Neural progenitor cell (in vitro differentiated cells): Measurements from ENCODE around the gene BCL2L11. TPM values are rescaled to one million over a fixed set of nuclear protein-coding genes. Genes with fewer than 3 reads are reported as not detected.

Experiments used
- DNase-seq: peaks from one replicate; pipeline ENCODE4 v3.0.0-alpha.2; 2016; ENCODE audit warnings: low spot score
- H2AFZ ChIP-seq: fragments of 200-600 bp; sonication (generic); replicated peaks from 2 replicates; pipeline ENCODE4 v1.6.1; 2016; ENCODE audit warnings: antibody characterized with exemption
- H3F3A ChIP-seq: fragments of 200-600 bp; sonication (generic); 2 replicates; pipeline ENCODE4 v1.6.1; 2016; ENCODE audit warnings: antibody characterized with exemption, low read depth
- H3K27ac ChIP-seq: fragments of 200-600 bp; sonication (generic); 2 replicates; pipeline ENCODE4 v1.5.1; 2016; ENCODE audit warnings: mild to moderate bottlenecking
- H3K27me3 ChIP-seq: fragments of 200-600 bp; sonication (generic); 2 replicates; pipeline ENCODE4 v1.6.1; 2016; ENCODE audit warnings: mild to moderate bottlenecking, moderate library complexity
- H3K36me3 ChIP-seq: fragments of 200-600 bp; sonication (generic); 2 replicates; pipeline ENCODE4 v1.5.1; 2016
- H3K4me1 ChIP-seq: fragments of 200-600 bp; sonication (generic); 2 replicates; pipeline ENCODE4 v1.6.1; 2016; ENCODE audit warnings: mixed run types
- H3K4me2 ChIP-seq: fragments of 200-600 bp; sonication (generic); 2 replicates; pipeline ENCODE4 v1.6.1; 2016
- H3K4me3 ChIP-seq: fragments of 200-600 bp; sonication (generic); 2 replicates; pipeline ENCODE4 v1.5.1; 2016
- H3K79me2 ChIP-seq: fragments of 200-600 bp; sonication (generic); 2 replicates; pipeline ENCODE4 v1.6.1; 2016; ENCODE audit warnings: low read depth
- H3K9ac ChIP-seq: fragments of 200-600 bp; sonication (generic); 2 replicates; pipeline ENCODE4 v1.6.1; 2016
- H3K9me3 ChIP-seq: fragments of 200-600 bp; sonication (generic); 2 replicates; pipeline ENCODE4 v1.5.1; 2016; ENCODE audit warnings: low read depth
- H4K20me1 ChIP-seq: fragments of 200-600 bp; sonication (generic); 2 replicates; pipeline ENCODE4 v1.6.1; 2016; ENCODE audit warnings: low read depth
- H3K27ac Mint-ChIP-seq: 3 replicates; pipeline ENCODE4 v1.8.0; 2021; ENCODE audit warnings: mixed read lengths
- H3K27me3 Mint-ChIP-seq: 2 replicates; pipeline ENCODE4 v1.8.0; 2022; ENCODE audit warnings: low read depth, mild to moderate bottlenecking, inconsistent platforms, moderate library complexity, mixed read lengths; ENCODE audit not compliant: insufficient read depth
- H3K36me3 Mint-ChIP-seq: 3 replicates; pipeline ENCODE4 v1.8.0; 2021; ENCODE audit warnings: mixed read lengths
- H3K4me1 Mint-ChIP-seq: 3 replicates; pipeline ENCODE4 v1.8.0; 2021; ENCODE audit warnings: mixed read lengths
- H3K4me3 Mint-ChIP-seq: 3 replicates; pipeline ENCODE4 v1.8.0; 2021; ENCODE audit warnings: mild to moderate bottlenecking, moderate library complexity, mixed read lengths
- H3K9me3 Mint-ChIP-seq: 3 replicates; pipeline ENCODE4 v1.8.0; 2020; ENCODE audit warnings: mixed read lengths
- CTCF ChIP-seq: fragments of 200-600 bp; sonication (generic); IDR thresholded peaks from 2 replicates; pipeline ENCODE4 v1.5.1; 2017; ENCODE audit warnings: antibody characterized with exemption, mild to moderate bottlenecking
- EZH2 ChIP-seq: fragments of 200-600 bp; sonication (generic); IDR thresholded peaks from 2 replicates; pipeline ENCODE4 v1.6.1; 2017; ENCODE audit warnings: antibody characterized with exemption, mild to moderate bottlenecking, moderate library complexity
- EZH2phosphoT487 ChIP-seq: fragments of 200-600 bp; sonication (generic); IDR thresholded peaks from 2 replicates; pipeline ENCODE4 v1.6.1; 2017; ENCODE audit warnings: antibody characterized with exemption
- total RNA-seq: library from RNA; depleted of rRNA; stranded (reverse); fragments of >200 nt; gene quantifications from 2 replicates; pipeline ENCODE4 v1.2.3, GENCODE V29; 2015; ENCODE audit warnings: low replicate concordance

The BCL2L11 gene
- total RNA-seq, 1 donor from 2014 or later = 46.9 TPM

DNA sequence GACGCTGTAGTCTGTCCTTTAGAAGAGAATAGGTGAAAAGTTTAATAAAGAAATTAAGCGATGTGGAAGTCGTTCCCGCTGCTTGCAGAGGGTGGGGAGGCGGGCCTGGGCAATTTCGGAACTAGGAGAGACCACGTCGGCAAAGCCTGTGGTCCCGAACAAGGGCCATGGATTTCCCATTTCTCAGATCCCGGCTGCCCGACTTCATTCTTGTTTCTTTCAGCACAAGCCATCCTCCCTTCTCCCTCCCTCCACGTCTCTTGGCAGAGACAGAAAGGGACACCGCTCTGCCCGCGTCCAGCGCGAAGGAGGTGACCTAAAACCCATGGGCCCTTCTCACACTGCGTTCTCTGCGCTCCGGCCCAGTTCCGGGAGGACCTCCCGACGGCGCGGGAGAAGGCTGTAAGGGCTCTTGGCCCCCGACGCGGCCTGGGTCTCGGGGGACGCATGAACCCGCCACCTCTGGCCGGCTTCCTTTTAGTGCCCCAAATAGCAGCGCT is 2.2 kb upstream of the BCL2L11 start:
- Histone ChIP-seq H3K36me3 (no peaks in the 10 kb centered on the region), H3K4me1 (peaks cover 19% of the 10 kb centered on the region), H4K20me1 (peaks cover 24% of the 10 kb centered on the region), H3K4me2 (peak overlapping the region; percentile 92), H3K79me2 (peaks cover 24% of the 10 kb centered on the region), H2AFZ (peak overlapping the region; percentile 30), H3K27me3 (peaks cover 42% of the 10 kb centered on the region), H3K4me3 (peak overlapping the region; percentile 95), H3K9me3 (no peaks in the 10 kb centered on the region), H3K9ac (no peak overlapping the region), H3K27ac (no peak overlapping the region), H3F3A (peaks cover 45% of the 10 kb centered on the region)
- Mint-ChIP-seq H3K27me3 (peaks cover 38% of the 10 kb centered on the region), H3K9me3 (no peaks in the 10 kb centered on the region), H3K36me3 (no peaks in the 10 kb centered on the region), H3K27ac (no peak overlapping the region), H3K4me3 (peak overlapping the region; percentile 90), H3K4me1 (peaks cover 17% of the 10 kb centered on the region)
- no peak for TF ChIP-seq EZH2phosphoT487
- TF ChIP-seq CTCF = no peak
- TF ChIP-seq EZH2 = no peak
- DNase-seq = peak; percentile 63

DNA sequence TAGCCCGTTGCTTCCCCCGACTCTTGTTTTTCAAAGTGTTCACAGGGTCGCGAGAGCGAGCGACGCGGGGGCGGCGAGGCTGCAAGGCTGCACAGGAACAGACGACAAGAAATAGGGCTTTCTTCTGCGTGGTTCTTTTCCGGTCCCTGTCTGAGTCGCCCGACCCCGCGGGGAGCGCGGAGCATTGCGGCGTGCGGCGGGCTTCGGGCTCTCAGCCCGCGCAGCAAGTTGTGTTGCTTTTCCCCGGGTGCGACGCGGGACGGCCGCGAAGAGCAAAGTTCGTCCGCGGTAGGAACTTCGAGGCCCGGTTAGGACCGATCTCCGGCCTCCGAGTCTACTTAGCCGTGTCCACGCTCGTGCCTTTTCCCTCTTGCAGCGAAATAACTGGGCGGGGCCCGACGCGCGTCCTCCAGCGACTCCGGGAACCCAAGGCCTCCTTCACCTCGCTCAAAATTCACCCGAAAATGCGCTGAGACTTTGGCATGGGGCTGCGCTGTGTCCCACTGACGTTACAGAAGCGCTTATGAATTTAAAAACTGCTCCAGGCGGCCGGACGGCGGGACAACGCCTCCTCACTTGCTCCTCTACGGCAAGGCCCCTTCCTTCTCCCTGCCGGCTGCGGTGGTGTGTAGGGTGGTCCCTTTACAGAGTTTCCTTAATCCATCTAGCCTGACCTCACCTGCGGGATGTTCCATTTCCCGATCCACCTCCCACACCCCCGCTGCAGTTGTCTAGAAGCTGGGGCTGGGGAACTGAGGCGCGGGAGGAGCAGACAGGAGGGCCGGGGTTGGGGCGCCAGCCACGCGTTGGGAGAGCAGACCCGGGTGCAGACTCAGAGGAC is 1.5 kb upstream of the BCL2L11 start:
- H3K4me1 Mint-ChIP-seq = peaks cover 21% of the 10 kb centered on the region

GRCh38 chr2:111119822-111120252 is 877 bp upstream of the BCL2L11 start:
- no peaks in the 10 kb centered on the region for H3K9me3 Mint-ChIP-seq
- peak; percentile 61 for DNase-seq
- Histone ChIP-seq H3K27ac (no peak overlapping the region), H3K4me3 (peak overlapping the region; percentile 95), H3K79me2 (peaks cover 37% of the 10 kb centered on the region), H2AFZ (peak overlapping the region; percentile 30), H3K4me1 (peaks cover 30% of the 10 kb centered on the region), H3F3A (peaks cover 45% of the 10 kb centered on the region), H3K4me2 (peak overlapping the region; percentile 92), H3K9me3 (no peaks in the 10 kb centered on the region), H4K20me1 (peaks cover 37% of the 10 kb centered on the region), H3K27me3 (peaks cover 42% of the 10 kb centered on the region), H3K9ac (no peak overlapping the region), H3K36me3 (peaks cover 10% of the 10 kb centered on the region)
- TF ChIP-seq EZH2phosphoT487 (no peak), CTCF (no peak), EZH2 (no peak)
- no peak overlapping the region for H3K27ac Mint-ChIP-seq
- peaks cover 38% of the 10 kb centered on the region for H3K27me3 Mint-ChIP-seq
- peaks cover 7% of the 10 kb centered on the region for H3K36me3 Mint-ChIP-seq
- H3K4me1 Mint-ChIP-seq = peaks cover 26% of the 10 kb centered on the region
- H3K4me3 Mint-ChIP-seq = peak overlapping the region; percentile 90

More for the DNA sequence above, 1.5 kb upstream of the BCL2L11 start:
- H3K9ac ChIP-seq = no peak overlapping the region
- peak overlapping the region; percentile 30 for H2AFZ ChIP-seq
- peak overlapping the region; percentile 92 for H3K4me2 ChIP-seq
- peaks cover 31% of the 10 kb centered on the region for H3K79me2 ChIP-seq
- H3K36me3 Mint-ChIP-seq = peaks cover 3% of the 10 kb centered on the region
- H3K9me3 Mint-ChIP-seq = no peaks in the 10 kb centered on the region
- peaks cover 38% of the 10 kb centered on the region for H3K27me3 Mint-ChIP-seq
- H4K20me1 ChIP-seq = peaks cover 30% of the 10 kb centered on the region
- H3K27me3 ChIP-seq = peaks cover 42% of the 10 kb centered on the region
- H3K9me3 ChIP-seq = no peaks in the 10 kb centered on the region
- no peak overlapping the region for H3K27ac ChIP-seq
- peaks cover 23% of the 10 kb centered on the region for H3K4me1 ChIP-seq
- peaks cover 4% of the 10 kb centered on the region for H3K36me3 ChIP-seq
- DNase-seq = peak; percentile 44
- no peak overlapping the region for H3K27ac Mint-ChIP-seq
- TF ChIP-seq CTCF (no peak), EZH2 (peak; percentile 99), EZH2phosphoT487 (peak; percentile 96)
- H3K4me3 ChIP-seq = peak overlapping the region; percentile 95
- peak overlapping the region; percentile 90 for H3K4me3 Mint-ChIP-seq
- peaks cover 45% of the 10 kb centered on the region for H3F3A ChIP-seq
